ELR (cell line): Measurements from ENCODE around the gene BLVRB.
A peak's percentile ranks its signal among the peaks of the same experiment; 100 is the strongest.
"Not testable (repeated sequence)": the region's sequence is repeated elsewhere in the genome, so short reads cannot be mapped to it uniquely, and the experiment has no call there.

Experiments used
- DNase-seq: peaks from one replicate; pipeline ENCODE4 v3.0.0-alpha.2; 2015; ENCODE audit warnings: low read depth

Gene BLVRB

DNA sequence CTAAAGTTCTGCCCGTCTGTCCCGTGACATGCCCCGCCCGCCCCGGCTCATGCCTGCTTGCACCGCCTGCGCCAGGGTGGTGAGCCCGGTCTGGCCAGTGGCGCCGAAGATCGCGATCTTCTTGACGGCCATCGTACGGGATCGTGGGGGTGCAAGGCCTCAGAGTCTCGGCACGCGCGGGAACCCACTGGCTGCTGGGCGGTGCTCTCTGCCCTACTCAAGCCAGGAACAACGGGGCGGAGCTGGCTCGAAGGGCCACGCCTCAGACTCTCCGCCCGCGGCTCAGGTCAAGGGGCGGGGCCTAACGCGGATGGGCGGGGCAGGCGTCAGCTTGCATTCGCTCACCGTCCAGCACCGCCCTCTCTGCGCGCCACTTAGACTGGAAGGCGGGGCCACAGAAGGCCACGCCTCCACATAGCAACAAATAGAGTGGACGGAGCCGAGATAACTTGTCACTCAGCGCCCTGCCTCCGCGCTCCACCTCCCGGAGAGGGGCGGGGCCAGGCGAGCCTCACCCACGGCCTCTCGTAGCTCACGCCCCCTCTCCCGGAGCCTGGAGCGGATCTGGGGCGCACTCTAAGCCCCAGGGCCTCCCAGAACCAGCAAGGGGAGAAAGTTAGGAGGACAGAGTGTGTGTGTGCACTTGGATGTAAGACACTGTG is at the start of gene BLVRB:
Gene BLVRB, minus strand, starts transcription at position 189 of the 662 bp plus-strand sequence. Its CDS starts 57 bp downstream, at position 132.
- peak; percentile 97 for DNase-seq

DNA sequence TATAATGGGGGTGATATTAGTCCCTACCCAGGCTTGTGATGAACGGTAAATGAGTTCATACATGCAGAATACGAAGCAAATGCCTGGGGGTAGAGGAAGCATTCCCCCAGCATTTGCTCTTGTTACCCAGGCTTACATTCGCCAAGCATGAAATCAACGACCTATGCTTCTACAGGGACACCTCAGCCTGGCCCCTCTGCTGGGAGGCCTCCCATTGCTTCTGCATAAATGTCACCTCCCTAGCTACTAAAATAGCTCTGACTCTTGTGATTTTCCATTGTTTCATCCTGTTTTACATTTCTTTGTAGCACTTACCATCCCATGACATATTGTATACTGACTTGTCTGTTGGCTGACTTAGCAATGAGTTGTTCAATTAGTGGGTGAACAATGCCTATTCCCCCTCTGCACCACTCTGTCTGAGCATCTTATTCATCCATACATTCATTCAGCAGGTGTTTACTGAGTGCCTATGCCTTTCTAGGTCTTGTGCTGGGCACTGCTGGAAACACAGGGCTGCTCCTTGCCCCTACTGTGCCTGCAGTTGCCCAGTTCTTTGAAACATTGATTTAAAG is 48.3 kb upstream of the BLVRB start:
- DNase-seq: no peak

GRCh38 chr19:40513345-40513678 is 47.8 kb upstream of the BLVRB start:
- no peak for DNase-seq

DNA sequence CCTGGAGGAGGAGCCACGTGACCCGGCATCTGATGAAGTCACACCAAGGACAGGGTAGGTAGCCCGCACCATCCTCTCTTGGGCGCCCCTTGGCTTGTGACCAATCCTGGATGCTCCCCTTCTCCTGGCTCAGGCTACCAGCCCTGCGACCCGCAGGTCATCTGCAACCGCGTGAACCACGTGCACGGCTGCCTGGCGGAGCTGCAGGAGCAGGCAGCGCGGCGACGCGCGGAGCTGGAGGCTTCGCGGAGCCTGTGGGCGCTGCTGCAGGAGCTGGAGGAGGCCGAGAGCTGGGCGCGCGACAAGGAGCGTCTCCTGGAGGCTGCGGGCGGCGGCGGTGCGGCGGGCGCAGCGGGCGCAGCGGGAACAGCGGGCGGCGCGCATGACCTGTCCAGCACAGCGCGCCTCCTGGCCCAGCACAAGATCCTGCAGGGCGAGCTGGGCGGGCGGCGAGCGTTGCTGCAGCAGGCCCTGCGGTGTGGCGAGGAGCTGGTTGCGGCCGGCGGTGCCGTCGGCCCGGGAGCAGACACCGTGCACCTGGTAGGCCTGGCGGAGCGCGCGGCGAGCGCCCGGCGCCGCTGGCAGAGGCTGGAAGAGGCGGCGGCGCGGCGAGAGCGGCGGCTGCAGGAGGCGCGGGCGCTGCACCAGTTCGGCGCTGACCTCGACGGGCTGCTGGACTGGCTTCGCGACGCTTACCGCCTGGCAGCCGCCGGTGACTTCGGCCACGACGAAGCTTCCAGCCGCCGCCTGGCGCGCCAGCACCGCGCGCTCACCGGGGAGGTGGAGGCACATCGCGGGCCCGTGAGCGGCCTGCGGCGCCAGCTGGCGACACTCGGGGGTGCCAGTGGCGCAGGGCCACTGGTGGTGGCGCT is 47.2 kb upstream of the BLVRB start:
- DNase-seq: no peak

DNA sequence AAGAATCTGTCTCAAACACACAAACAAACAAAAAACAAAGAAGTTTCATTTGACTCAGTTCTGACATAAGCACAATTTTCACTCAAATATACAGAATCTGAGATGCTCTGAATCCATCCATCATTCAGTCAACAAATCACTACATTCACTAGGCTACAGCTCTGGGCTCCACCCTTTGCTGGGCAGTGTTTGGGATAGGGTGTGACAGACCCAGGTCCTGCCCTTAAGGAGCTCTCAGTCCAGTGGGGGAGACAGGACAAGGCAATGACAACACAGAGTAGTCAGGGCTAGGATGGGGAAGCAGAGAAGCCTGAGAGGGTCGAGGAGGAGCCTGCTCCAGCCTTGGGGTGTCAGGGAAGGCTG is 46.5 kb upstream of the BLVRB start:
- DNase-seq: no peak

DNA sequence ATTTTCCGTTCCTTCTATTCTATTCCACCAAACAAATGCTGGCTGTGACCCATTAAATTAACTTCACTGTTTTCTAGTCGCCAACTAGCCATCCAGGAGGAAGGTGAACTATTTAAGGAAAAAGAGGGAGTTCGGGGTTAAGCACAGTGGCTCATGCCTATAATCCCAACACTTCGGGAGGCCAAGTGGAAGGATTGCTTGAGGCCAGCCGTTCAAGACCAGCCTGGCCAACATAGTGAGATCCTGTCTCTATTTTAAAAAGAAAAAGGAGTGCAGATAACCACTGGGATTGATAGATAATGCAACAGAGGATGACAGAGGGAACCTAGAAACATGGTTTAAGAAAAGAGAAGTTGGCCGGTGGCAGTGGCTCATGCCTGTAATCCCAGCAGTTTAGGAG is 45.9 kb upstream of the BLVRB start:
- no peak for DNase-seq

DNA sequence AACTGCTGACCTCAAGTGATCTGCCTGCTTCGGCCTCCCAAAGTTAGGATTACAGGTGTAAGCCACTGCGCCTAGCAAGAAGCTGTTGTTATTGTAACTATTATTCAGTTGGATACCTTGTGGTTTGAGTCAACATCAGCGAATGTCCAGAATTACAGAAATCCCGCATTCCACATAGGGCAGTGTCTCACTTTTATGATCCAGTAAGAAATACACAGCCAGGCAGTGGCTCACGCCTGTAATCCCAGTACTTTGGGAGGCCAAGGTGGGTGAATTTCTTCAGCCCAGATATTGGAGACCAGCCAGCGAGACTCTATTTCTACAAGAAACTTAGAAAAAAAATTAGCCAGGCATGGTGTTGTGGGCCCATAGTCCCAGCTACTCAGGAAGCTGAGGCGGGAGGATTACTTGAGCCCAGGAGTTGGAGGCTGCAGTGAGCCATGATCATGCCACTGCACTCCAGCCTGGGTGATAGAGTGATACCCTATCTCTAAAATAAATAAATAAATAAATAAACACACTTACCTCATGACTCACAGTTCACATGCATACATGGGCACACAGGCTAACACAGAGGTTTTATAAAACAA is 45.1 kb upstream of the BLVRB start:
- DNase-seq: peak; percentile 79

DNA sequence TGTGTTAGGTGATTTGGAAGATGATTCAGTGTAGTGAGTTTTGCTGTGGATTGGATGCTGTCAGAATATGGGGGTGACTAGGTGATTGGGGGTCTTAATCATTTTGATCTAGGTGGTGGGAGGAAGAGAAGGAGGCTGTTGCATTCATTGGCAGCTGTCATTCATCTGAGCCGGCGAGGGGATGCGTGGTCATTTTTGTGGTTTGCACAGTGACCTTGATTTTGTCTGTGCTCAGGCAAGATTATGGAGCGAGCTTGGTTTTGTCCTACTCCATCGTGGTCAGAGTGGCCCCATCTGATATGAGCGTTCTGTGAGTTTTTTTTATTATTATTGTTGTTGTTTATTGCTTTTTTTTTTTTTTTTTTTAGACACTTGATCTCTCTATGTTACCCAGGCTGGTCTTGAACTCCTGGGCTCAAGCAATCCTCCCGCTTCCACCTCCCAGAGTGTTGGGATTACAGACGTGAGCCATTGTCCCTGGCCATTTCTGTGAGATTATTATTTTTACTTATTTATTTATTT is 43.3 kb upstream of the BLVRB start:
- no peak for DNase-seq

DNA sequence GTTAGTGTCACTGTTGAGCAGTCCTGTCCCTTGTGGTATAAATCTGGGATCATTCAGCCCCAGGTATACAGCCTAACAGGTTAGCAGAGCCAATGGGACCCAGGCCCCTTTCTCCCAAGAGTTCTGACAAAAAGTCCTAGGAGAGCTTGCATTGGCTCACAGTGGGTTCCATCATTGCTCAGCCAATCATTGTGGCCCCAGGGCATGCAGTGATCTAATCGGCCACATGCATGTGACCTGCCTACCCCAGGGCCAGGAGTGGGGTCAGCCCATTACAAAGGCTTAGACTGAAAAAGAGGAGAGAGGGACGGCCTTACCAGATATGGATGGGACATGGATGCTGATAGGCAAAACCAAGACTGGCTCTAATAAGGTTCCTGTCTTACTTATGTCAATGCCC is 42.3 kb upstream of the BLVRB start:
- DNase-seq: no peak

GRCh38 chr19:40506099-40506498 is 40.6 kb upstream of the BLVRB start:
- DNase-seq: no peak

DNA sequence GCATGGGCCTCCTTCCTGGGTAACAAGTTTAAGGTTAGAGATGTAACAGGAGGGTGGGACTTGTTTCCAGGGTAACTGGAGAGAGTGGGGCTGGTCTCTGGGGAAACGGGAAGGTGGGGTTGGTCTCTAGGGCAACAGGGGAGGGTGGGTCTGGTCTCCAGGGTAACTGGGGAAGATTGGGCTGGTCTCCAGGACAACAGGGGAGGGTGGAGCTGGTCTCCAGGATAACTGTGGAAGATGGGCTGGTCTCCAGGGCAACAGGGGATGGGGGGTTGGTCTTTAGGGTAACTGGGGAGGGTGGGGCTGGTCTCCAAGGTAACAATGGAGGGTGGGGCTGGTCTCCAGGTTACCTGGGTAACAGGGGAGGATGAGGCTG is 37.8 kb upstream of the BLVRB start:
- DNase-seq: no peak

GRCh38 chr19:40502647-40503319 is 37.2 kb upstream of the BLVRB start:
- peak; percentile 38 for DNase-seq

GRCh38 chr19:40502081-40502480 is 36.5 kb upstream of the BLVRB start:
- no peak for DNase-seq

DNA sequence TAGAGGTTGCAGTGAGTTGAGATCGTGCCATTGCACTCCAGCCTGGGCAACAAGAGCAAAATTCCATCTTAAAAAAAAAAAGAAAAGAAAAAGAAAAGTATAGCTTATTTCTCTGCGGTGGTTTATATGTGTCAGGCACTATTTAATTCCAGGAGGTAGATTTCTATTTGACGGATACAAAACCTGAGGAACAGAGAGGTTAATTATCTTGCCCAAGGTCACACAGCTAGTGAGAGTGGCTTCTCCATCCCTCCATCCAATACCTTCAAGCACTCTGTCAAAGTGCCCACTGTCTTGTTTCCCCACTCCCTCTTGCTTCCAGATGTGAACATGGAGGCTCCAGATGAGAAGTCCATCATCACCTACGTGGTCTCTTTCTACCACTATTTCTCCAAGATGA is 36.1 kb upstream of the BLVRB start:
- DNase-seq: no peak

- not testable (repeated sequence) for DNase-seq
These were observed 35.4 kb upstream of the BLVRB start for GRCh38 chr19:40500678-40501530.

DNA sequence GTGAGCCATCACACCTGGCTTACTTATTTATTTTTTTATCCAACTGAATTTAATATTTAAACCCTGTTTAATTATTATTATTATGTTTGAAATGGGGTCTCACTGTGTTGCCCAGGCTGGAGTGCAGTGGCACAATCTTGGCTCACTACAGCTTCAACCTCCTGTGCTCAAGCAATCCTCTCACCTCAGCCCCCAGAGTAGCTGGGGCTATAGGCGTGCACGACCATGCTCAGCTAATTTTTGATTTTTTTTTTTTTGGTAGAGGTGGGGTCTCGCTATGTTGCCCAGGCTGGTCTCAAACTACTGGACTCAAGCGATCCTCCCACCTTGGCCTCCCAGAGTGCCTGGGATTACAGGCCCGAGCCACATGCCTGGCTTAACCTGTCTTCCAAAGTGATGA is 33.8 kb upstream of the BLVRB start:
- DNase-seq: no peak

- no peak for DNase-seq
These were observed 31.7 kb upstream of the BLVRB start for GRCh38 chr19:40497214-40497613.

GRCh38 chr19:40494191-40494838 is 28.8 kb upstream of the BLVRB start:
- DNase-seq: no peak

DNA sequence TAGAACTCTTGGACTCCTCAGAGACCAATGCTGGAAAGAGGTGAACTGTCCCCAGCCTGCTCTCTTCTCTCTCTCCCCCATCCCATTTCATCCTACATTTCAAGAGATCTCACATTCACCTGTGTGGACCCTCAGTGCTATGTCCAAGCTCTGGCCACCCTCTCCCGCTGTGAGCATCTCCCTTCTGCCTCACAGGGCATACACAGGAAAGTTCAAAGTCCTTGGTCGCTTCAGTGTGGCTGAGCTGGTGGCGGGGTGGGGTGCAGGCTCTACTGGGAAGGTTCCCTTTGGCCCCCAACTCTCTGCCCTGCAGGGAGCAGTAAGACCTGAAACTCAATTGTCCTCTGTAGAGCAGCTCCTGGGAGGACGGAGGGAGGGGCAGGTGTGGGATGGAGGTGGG is 28.2 kb upstream of the BLVRB start:
- no peak for DNase-seq

DNA sequence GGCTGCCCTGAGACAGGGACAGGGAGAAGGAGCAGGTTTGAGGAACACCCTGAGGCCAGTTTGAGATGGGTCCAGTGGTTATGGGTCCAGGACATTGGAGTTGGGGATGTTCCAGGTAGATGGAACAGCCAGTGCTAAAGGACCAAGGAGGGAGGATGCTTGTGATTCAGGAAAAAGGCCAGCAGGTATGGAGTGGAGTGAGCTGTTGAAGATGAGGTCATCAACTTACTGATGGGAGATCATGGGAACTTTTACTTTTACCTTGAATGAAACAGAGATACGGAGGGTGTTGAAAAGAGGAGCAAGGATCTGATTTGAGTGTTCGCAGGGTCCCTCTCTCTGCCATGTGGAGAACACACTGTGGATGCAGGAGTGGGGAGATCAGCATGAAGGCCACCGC is 26.7 kb upstream of the BLVRB start:
- no peak for DNase-seq

GRCh38 chr19:40489882-40490230 is 24.3 kb upstream of the BLVRB start:
- DNase-seq: no peak
